DOHH2 (cell line): ENCODE data around the gene FAR2.

Experiments used
- H3F3A ChIP-seq: fragments of 200-600 bp; sonication (generic), shearing (Covaris generic); 2 replicates; pipeline ENCODE4 v1.6.0; 2016; ENCODE audit warnings: antibody characterized with exemption, mild to moderate bottlenecking; ENCODE audit not compliant: control insufficient read depth, insufficient read depth
- H3K27ac ChIP-seq: fragments of 200-600 bp; sonication (generic); 2 replicates; pipeline ENCODE4 v1.5.1; 2014; ENCODE audit warnings: low read depth, mild to moderate bottlenecking, low read length, moderate library complexity
- H3K27me3 ChIP-seq: fragments of 200-600 bp; sonication (generic); 2 replicates; pipeline ENCODE4 v1.6.1; 2014; ENCODE audit warnings: mild to moderate bottlenecking, low read length, mixed read lengths; ENCODE audit not compliant: control insufficient read depth
- H3K36me3 ChIP-seq: fragments of 200-600 bp; sonication (generic); 2 replicates; pipeline ENCODE4 v1.6.1; 2014; ENCODE audit warnings: mild to moderate bottlenecking, low read length, moderate library complexity, mixed read lengths; ENCODE audit not compliant: control insufficient read depth
- H3K4me1 ChIP-seq: fragments of 200-600 bp; sonication (generic); 2 replicates; pipeline ENCODE4 v1.6.1; 2014; ENCODE audit warnings: mild to moderate bottlenecking, low read length, mixed read lengths; ENCODE audit not compliant: control insufficient read depth
- H3K4me2 ChIP-seq: fragments of 200-600 bp; sonication (generic); 2 replicates; pipeline ENCODE4 v1.6.0; 2014; ENCODE audit warnings: mild to moderate bottlenecking, low read length, moderate library complexity
- H3K4me3 ChIP-seq: fragments of 200-600 bp; sonication (generic); 2 replicates; pipeline ENCODE4 v1.5.1; 2014; ENCODE audit warnings: mild to moderate bottlenecking, low read length, mixed read lengths
- H3K79me2 ChIP-seq: fragments of 200-600 bp; sonication (generic); 2 replicates; pipeline ENCODE4 v1.6.1; 2014; ENCODE audit warnings: mild to moderate bottlenecking, low read length, mixed read lengths; ENCODE audit not compliant: control insufficient read depth
- H3K9me2 ChIP-seq: fragments of 200-600 bp; sonication (generic); replicated peaks from 2 replicates; pipeline ENCODE4 v1.6.1; 2014; ENCODE audit warnings: mild to moderate bottlenecking, low read length, mixed read lengths; ENCODE audit not compliant: control insufficient read depth
- H3K9me3 ChIP-seq: fragments of 200-600 bp; sonication (generic); 2 replicates; pipeline ENCODE4 v1.6.1; 2014; ENCODE audit warnings: antibody characterized with exemption, low read length, mixed read lengths; ENCODE audit not compliant: control insufficient read depth, insufficient read depth
- H4K20me1 ChIP-seq: fragments of 200-600 bp; sonication (generic); 2 replicates; pipeline ENCODE4 v1.6.0; 2014; ENCODE audit warnings: low read depth, mild to moderate bottlenecking, antibody characterized with exemption, low read length, moderate library complexity; ENCODE audit not compliant: control insufficient read depth, insufficient read depth
- CTCF ChIP-seq: fragments of 200-600 bp; sonication (generic); IDR thresholded peaks from one replicate; pipeline ENCODE4 v1.5.1; 2014; ENCODE audit warnings: antibody characterized with exemption, mild to moderate bottlenecking, low read depth, low read length; ENCODE audit not compliant: poor library complexity, severe bottlenecking
- EZH2phosphoT487 ChIP-seq: fragments of 200-600 bp; sonication (generic); IDR thresholded peaks from 2 replicates; pipeline ENCODE4 v1.6.1; 2017; ENCODE audit warnings: borderline replicate concordance, mild to moderate bottlenecking, antibody characterized with exemption, low read length, moderate library complexity, mixed read lengths

The FAR2 gene

DNA sequence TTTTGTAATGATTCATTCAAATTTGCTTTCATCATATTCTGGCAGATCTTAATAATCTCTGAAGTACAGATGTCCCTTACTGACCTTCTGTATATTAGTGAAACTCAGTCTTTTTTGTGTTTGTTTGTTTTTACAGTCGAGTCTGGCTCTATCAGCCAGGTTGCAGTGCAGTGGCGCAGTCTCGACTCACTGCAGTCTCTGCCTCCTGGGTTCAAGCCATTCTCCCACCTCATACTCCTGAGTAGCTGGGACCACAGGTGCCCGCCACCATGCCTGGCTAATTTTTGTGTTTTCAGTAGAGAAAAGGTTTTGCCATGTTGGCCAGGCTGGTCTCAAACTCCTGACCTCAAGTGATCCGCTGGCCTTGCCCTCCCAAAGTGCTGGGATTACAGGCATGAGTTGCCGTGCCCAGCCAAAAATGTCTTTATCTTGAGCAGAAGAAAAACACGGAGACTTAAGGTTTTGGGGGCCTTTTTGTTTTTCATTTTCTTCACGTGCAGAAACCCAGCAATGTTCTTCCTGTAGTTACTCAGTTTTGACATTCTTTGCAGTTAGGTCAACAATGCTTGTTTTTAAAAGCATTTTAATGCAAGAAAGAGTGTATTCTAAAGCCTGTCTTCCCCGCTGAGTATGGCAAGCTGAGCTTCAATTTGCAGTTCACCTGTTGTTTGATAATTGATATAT is 79.5 kb downstream of the FAR2 start:
- Histone ChIP-seq H3K9me2 (no peaks in the 10 kb centered on the region), H3K9me3 (no peaks in the 10 kb centered on the region), H4K20me1 (no peaks in the 10 kb centered on the region), H3F3A (no peaks in the 10 kb centered on the region), H3K79me2 (no peaks in the 10 kb centered on the region), H3K27me3 (0 out of 2 replicates have a peak, but pooled peaks cover 2% of the 10 kb centered on the region), H3K4me1 (no peaks in the 10 kb centered on the region), H3K4me3 (no peak overlapping the region), H3K4me2 (no peak overlapping the region), H3K27ac (no peak overlapping the region), H3K36me3 (no peaks in the 10 kb centered on the region)
- TF ChIP-seq EZH2phosphoT487 (no peak), CTCF (no peak)

DNA sequence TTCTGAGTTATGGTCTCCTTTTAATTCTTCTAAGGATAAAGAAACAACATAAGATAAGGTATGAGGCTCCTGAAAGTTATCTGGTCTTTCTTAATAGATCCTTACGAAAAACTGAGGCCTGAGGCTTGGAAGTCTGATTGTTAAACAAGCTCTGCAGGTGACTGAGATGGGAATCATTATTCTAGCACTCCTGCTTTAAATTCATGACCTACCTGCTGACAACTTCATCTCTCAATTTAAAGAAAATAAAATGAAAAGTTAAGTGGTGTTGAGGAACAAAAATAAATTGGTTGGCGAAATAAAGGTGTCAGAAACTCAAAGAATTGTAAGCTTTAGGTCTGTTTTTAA is 80.1 kb downstream of the FAR2 start:
- H3K4me2 ChIP-seq = no peak overlapping the region
- H4K20me1 ChIP-seq = no peaks in the 10 kb centered on the region
- H3F3A ChIP-seq = no peaks in the 10 kb centered on the region

DNA sequence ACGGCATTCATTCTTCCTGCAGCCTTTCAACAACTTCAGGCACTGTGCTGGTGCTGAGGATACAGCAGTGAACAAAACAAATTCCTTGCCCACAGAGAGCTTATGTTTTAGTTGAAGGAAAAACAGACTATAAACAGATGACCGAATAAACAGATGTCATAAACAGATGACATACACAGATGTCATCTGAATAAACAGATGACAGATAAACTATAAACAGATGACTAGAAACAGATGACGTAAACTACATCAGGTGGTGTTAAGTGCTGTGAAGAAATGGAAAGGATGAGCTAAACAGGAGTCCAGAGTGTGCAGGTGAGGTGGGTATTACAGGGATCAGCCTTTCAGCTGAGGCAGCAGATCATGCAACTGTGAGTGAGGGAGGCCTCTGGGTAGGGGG is 80.9 kb downstream of the FAR2 start:
- Histone ChIP-seq H3K9me2 (no peaks in the 10 kb centered on the region), H3K9me3 (no peaks in the 10 kb centered on the region), H3K4me1 (no peaks in the 10 kb centered on the region), H3K79me2 (no peaks in the 10 kb centered on the region), H3K4me2 (no peak overlapping the region), H3K27me3 (no peaks in the 10 kb centered on the region), H3K36me3 (no peaks in the 10 kb centered on the region), H3K4me3 (no peak overlapping the region), H4K20me1 (no peaks in the 10 kb centered on the region), H3K27ac (no peak overlapping the region), H3F3A (no peaks in the 10 kb centered on the region)
- no peak for TF ChIP-seq EZH2phosphoT487
- no peak for TF ChIP-seq CTCF

More for the DNA sequence above, 80.1 kb downstream of the FAR2 start:
- H3K79me2 ChIP-seq = no peaks in the 10 kb centered on the region
- H3K36me3 ChIP-seq = no peaks in the 10 kb centered on the region
- no peaks in the 10 kb centered on the region for H3K9me2 ChIP-seq
- no peak overlapping the region for H3K4me3 ChIP-seq
- no peaks in the 10 kb centered on the region for H3K9me3 ChIP-seq
- no peak overlapping the region for H3K27ac ChIP-seq
- no peaks in the 10 kb centered on the region for H3K4me1 ChIP-seq
- TF ChIP-seq CTCF (no peak), EZH2phosphoT487 (no peak)
- H3K27me3 ChIP-seq = no peaks in the 10 kb centered on the region
